AG04449 (cell line): Measurements from ENCODE around the gene GNAO1.

Source experiments
- CTCF ChIA-PET: fragments of 350-600 bp; formaldehyde crosslinking; extraction: SDS; loops from one replicate; lab custom pipeline; 2021; ENCODE audit warnings: antibody characterized with exemption; lab: Yijun Ruan, JAX
- POLR2A ChIA-PET: fragments of 400-600, 350-600 bp; formaldehyde crosslinking; extraction: SDS; loops from one replicate; lab custom pipeline; 2020; ENCODE audit warnings: antibody characterized with exemption, inconsistent platforms; lab: Yijun Ruan, JAX
- DNase-seq: peaks from one replicate; pipeline ENCODE4 v3.0.0-alpha.2; 2010; ENCODE audit warnings: low read depth, low spot score
- H3K4me3 ChIP-seq: 2 replicates; pipeline ENCODE4 v1.5.1; 2011; ENCODE audit warnings: low read depth, mild to moderate bottlenecking, control low read depth, low read length
- TF ChIP-seq, protein P1 (sequence below): IDR thresholded peaks from one replicate; pipeline ENCODE4 v1.5.1; 2011; ENCODE audit warnings: mild to moderate bottlenecking, moderate library complexity, low read length, control low read depth, inconsistent platforms; ENCODE audit not compliant: insufficient read depth; ENCODE audit errors: missing control alignments

GNAO1 gene

GRCh38 chr16:56399047-56399446 lies 207.8 kb downstream of the GNAO1 start:
- ChIA-PET POLR2A (no interaction called here), CTCF (no interaction called here)
- DNase-seq = no peak
- TF ChIP-seq, protein P1, sequence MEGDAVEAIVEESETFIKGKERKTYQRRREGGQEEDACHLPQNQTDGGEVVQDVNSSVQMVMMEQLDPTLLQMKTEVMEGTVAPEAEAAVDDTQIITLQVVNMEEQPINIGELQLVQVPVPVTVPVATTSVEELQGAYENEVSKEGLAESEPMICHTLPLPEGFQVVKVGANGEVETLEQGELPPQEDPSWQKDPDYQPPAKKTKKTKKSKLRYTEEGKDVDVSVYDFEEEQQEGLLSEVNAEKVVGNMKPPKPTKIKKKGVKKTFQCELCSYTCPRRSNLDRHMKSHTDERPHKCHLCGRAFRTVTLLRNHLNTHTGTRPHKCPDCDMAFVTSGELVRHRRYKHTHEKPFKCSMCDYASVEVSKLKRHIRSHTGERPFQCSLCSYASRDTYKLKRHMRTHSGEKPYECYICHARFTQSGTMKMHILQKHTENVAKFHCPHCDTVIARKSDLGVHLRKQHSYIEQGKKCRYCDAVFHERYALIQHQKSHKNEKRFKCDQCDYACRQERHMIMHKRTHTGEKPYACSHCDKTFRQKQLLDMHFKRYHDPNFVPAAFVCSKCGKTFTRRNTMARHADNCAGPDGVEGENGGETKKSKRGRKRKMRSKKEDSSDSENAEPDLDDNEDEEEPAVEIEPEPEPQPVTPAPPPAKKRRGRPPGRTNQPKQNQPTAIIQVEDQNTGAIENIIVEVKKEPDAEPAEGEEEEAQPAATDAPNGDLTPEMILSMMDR = no peak
- H3K4me3 ChIP-seq = no peak overlapping the region

DNA sequence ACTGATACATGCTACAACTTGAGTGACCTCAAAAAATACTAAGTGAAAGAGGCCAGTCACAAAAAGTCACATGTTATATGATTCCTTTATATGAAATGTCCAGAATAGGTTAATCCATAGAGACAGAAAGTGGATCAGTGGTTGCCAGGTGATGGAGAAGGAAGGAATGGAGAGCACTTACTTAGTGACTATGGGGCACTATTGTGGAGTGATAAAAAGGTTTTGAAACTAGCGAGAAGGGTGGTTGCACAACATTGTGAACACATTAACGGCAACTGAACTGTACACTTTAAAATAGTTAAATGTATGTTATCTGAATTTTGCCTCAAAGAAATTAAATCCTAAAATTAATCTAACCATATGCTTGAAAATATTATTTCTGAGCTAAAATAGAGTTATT lies 208.2 kb downstream of the GNAO1 start:
- TF ChIP-seq, protein P1 = no peak
- DNase-seq = no peak
- no peak overlapping the region for H3K4me3 ChIP-seq
- CTCF ChIA-PET = no interaction called here
- POLR2A ChIA-PET = no interaction called here

DNA sequence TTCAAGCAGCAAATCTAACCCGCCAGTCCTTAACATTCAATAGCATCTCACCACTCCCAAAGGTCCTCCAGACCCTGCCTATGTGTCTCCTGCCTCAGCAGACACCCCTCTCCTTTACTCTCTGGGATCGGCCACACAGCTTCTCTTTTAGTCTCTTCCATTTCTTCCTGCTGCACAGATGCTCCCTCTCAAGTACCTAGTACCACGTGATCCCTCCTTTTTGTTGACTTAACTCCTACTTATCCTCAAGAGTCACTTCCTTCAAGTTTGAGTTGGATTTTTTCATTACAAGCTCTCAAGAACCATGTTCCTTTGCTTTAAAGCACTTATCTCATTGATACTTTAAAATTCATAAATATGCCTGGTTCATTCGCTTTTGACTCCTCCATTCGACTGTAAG lies 209.2 kb downstream of the GNAO1 start:
- H3K4me3 ChIP-seq = no peak overlapping the region
- no peak for DNase-seq
- TF ChIP-seq, protein P1 = no peak
- ChIA-PET CTCF (interaction anchor here (1.7 kb wide), 1 partner anchor 10 kb away, joined by 12 read pairs; no protein-coding TSS in a partner anchor), POLR2A (no interaction called here)

- DNase-seq = no peak
- POLR2A ChIA-PET = interaction anchor here (0.8 kb wide), 1 partner anchor 12 kb away, joined by 3 read pairs; no protein-coding TSS in a partner anchor
- H3K4me3 ChIP-seq = no peak overlapping the region
- CTCF ChIA-PET = interaction anchor here (1.0 to 1.7 kb wide), 2 partner anchors 11 to 18 kb away, joined by 3 to 12 read pairs; no protein-coding TSS in a partner anchor
- TF ChIP-seq, protein P1 = peak; percentile 6
These were observed 210.2 kb downstream of the GNAO1 start for GRCh38 chr16:56401482-56401881.

- TF ChIP-seq, protein P1 = no peak
- DNase-seq = no peak
- H3K4me3 ChIP-seq = no peak overlapping the region
- POLR2A ChIA-PET = no interaction called here
- CTCF ChIA-PET = no interaction called here
These were observed 214.8 kb downstream of the GNAO1 start for GRCh38 chr16:56405977-56406672.
